Esophagus muscularis mucosa (tissue), 3 donors: Measurements from ENCODE around the gene BCL7C.

ENCODE experiments used
- POLR2A ChIP-seq: fragments of 450-650 bp; IDR thresholded peaks from one replicate; pipeline ENCODE4 v1.6.1; 2017; ENCODE audit warnings: antibody characterized with exemption, moderate library complexity, mild to moderate bottlenecking, low read depth
- TF ChIP-seq, protein P1 (sequence below), 3 experiments: fragments of 200-600 bp in 2 of 3; fragments of 450-650 bp in 1 of 3; sonication (generic) in 2 of 3; IDR thresholded peaks; one replicate each; pipeline ENCODE4 v1.5.1; 2017 to 2019; ENCODE audit warnings: antibody characterized with exemption in 3 of 3, mild to moderate bottlenecking in 2 of 3, moderate library complexity in 1 of 3

- TF ChIP-seq, protein P1, sequence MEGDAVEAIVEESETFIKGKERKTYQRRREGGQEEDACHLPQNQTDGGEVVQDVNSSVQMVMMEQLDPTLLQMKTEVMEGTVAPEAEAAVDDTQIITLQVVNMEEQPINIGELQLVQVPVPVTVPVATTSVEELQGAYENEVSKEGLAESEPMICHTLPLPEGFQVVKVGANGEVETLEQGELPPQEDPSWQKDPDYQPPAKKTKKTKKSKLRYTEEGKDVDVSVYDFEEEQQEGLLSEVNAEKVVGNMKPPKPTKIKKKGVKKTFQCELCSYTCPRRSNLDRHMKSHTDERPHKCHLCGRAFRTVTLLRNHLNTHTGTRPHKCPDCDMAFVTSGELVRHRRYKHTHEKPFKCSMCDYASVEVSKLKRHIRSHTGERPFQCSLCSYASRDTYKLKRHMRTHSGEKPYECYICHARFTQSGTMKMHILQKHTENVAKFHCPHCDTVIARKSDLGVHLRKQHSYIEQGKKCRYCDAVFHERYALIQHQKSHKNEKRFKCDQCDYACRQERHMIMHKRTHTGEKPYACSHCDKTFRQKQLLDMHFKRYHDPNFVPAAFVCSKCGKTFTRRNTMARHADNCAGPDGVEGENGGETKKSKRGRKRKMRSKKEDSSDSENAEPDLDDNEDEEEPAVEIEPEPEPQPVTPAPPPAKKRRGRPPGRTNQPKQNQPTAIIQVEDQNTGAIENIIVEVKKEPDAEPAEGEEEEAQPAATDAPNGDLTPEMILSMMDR (IDR thresholded peaks at IDR 0.05): no peak
- no peak for TF ChIP-seq POLR2A
Observed at GRCh38 chr16:30884760-30885159, 9.1 kb downstream of the BCL7C start.
